GM12873 (cell line): ENCODE results near the gene ELOVL7.

Source experiments
- TF ChIP-seq, protein P1 (sequence below): IDR thresholded peaks from 2 replicates; pipeline ENCODE4 v1.5.1; 2012; ENCODE audit warnings: low read depth, mild to moderate bottlenecking, moderate library complexity, low read length, control low read depth; ENCODE audit not compliant: insufficient read depth; ENCODE audit errors: missing control alignments

Gene ELOVL7

DNA sequence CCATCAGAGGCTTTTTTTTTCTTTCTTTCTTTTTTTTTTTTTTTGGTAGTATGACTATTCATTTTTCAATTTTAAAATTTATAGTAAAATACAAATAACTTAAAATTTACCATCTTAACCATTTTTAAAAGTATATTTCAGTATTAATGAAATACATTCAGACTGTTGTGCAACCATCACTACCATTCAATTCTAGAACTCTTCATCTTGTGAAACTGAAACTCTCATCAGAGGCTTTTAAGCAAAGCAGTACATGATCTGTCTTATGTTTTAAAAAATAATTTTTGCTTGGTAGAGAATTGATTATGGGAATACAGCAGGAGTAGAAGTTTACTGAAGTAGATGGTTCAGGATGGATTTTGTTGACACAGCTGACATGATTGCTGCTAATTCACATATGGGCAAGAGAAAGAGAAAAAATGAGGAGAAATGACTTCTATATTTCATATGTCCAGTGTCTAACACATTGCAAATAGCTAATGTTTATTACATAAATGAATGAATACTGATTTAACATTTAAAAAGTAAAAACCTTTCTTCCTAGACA, 13.4 kb downstream of the ELOVL7 start:
- TF ChIP-seq, protein P1, sequence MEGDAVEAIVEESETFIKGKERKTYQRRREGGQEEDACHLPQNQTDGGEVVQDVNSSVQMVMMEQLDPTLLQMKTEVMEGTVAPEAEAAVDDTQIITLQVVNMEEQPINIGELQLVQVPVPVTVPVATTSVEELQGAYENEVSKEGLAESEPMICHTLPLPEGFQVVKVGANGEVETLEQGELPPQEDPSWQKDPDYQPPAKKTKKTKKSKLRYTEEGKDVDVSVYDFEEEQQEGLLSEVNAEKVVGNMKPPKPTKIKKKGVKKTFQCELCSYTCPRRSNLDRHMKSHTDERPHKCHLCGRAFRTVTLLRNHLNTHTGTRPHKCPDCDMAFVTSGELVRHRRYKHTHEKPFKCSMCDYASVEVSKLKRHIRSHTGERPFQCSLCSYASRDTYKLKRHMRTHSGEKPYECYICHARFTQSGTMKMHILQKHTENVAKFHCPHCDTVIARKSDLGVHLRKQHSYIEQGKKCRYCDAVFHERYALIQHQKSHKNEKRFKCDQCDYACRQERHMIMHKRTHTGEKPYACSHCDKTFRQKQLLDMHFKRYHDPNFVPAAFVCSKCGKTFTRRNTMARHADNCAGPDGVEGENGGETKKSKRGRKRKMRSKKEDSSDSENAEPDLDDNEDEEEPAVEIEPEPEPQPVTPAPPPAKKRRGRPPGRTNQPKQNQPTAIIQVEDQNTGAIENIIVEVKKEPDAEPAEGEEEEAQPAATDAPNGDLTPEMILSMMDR: no peak

DNA sequence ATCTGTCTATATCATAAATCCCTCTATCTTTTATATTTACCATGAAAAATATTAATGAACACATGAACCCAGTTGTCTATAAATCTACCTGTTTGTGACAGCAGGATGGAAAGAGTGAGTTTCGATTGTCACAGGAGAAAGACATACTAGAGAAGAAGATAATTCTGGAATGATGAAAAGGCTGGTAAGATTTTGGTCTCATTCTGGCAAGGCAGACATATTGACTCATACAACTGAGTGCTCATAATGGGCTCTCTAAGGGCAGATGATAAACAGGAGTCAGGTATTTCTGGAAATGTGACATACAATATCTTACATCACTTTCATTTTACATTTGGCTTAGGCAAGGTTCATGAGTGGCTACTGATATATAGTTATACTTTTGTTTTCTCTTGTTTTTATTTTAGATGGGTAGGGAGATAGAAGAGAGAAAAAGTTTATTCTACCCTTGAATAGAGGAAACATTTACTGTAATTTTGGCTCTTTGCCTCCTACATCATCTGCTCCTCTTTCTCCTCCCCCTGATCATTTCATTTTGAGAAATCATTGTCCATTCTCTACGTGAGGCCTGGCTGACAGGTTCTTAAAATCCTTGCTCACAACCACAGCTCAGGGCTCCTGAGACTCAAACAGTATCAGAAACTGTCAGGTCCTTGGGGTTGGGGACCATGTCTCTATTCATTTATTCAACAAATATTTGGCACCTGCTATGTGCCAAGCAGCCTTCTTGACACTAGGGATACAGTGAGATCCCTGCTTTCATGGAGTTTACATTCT, 14.4 kb downstream of the ELOVL7 start:
- TF ChIP-seq, protein P1: no peak

DNA sequence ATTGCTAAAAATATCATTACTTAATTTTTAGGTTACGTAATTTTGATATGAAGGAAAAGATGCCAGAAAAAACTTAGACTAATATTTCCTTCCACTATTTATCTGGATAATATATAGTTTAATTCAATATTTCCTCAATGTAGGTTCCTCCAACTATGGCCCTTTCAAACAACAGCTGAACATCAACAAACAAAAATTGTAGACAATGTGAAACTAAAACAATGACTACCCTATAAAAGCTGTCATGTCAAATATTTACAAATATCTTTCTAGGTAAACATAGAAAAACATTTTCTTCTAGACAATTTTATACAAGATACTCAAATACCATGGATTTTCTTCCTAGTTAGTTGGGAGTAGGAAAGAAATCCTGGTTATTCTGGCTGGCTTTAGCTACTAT, 16.9 kb downstream of the ELOVL7 start:
- TF ChIP-seq, protein P1: no peak

- TF ChIP-seq, protein P1: no peak
Measured at GRCh38 chr5:60826653-60827052, 17.4 kb downstream of the ELOVL7 start.

DNA sequence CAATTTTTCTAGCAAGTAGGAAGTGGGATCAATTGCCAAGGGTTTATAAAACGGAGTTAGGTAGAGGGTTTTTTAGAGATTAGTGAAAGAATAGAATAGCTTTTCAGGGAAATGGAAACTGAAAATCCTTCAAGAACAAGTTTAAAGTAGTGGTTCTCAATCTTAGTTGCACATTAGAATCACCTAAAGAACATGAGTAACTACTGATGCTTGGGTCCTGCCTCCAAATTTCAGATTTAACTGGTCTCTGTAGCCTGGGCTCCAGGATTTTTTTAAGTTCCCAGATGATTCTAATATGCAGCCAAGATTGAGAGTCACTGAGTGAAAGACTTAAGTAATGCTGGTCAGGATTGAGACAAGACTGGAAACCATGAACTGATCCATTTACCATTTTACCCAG, 20.5 kb downstream of the ELOVL7 start:
- TF ChIP-seq, protein P1: no peak

- TF ChIP-seq, protein P1: no peak
Measured at GRCh38 chr5:60822285-60822556, 21.8 kb downstream of the ELOVL7 start.

DNA sequence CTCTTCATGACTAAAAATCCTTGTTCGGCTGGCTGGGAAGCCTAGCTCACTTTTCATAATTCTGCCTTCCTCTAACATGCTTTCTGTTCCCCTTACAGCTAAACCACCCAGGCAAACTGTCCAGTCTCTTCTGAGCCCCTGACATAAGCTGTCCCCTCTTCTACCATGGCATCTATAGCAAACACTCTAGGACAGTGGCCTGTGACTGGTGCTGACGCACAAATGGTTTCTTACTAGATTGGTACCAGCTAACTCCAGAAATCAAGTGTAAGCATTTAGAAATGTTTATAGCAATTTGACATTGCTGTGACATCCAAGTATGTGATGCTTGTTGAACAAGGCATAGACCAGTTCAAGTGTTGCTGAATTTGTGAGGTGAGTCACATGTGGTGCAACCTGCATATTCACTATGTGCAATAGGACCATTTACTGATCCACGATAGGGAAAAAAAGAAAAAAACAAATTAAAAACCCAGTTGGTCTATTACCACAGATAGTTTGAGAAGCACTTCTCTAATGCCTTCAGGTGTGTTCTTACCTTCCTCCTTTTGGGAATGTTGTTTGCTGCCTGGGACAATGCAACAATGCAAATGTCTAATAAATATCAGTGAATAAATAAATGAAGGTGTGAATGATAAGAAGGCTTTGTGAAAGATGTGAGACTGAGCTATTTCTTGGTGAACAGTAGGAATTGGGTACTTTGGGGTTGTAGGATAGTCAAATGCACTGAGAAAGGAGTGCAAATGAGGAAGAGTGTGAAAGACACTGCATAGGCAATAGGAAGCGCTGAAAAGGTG, 22.4 kb downstream of the ELOVL7 start:
- TF ChIP-seq, protein P1: no peak
